HG03039 (cell line): ENCODE results near the gene MDC1.
"Not testable (repeated sequence)": the region's sequence is repeated elsewhere in the genome, so short reads cannot be mapped to it uniquely, and the experiment has no call there.

Experiments
- ATAC-seq: cut with Tn5 transposase; IDR thresholded peaks from one replicate; pipeline ENCODE4 v1.9.1; 2021; ENCODE audit warnings: mild to moderate bottlenecking, moderate library complexity; ENCODE audit not compliant: unreplicated experiment

Gene MDC1

DNA sequence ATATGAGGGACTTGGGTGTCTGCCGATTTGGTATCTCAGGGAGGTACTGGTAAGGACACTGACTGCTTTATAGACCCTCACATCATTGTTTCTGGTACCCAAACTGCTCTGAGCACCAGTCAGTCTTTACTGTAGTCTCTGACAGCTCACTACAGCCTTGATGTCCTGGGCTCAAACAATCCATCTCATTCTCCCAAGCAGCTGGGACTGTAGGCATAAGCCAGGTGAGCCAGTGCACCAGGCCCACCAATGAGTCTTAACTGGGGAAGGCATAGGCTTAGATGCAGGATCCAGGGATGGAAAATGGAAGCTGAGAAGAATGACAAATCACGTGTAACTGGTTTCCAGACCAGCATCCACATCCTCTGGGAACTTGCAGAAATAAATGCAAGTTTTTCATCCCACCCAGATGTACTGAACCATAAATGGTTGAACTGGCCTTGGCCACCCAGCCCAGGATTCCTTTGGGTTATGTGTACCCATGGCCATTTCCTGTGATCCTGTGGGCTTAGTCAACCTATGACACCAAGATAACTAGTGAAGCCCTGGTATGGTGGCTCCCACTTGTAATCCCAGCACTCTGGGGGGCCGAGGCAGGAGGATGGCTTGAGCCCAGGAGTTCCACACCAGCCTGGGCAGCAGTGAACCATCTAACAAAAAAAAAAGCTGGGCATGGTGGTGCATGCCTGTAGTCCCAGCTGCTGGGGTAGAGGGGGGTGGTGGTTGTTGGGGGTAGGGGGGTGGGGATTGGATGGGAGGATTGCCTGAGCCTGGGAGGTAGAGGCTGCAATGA is 8.8 kb upstream of the MDC1 start:
- ATAC-seq = no peak

DNA sequence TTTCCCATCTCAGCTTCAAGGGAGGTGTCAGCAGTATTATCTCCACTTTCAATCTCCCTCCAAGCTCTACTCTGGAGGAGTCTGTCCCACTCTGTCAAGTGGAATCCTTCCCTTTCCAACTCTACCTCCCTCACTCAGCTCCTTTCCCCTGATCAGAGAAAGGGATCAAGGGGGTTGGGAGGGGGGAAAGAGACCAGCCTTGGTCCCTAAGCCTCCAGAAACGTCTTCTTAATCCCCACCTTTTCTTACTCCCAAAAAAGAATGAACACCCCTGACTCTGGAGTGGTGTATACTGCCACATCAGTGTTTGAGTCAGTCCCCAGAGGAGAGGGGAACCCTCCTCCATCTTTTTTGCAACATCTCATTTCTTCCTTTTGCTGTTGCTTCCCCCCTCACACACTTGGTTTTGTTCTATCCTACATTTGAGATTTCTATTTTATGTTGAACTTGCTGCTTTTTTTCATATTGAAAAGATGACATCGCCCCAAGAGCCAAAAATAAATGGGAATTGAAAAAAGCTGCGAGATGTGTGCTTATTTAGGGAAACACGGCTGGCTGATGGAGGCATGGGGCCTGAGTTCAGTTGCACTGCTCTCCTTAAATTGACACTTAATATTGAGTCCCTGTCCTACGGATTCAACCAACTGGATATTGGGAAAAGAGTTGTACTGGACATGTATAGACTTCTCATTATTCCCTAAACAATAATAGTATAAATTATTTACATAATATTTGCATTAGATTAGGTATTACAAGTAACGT is 8.0 kb upstream of the MDC1 start:
- no peak for ATAC-seq

DNA sequence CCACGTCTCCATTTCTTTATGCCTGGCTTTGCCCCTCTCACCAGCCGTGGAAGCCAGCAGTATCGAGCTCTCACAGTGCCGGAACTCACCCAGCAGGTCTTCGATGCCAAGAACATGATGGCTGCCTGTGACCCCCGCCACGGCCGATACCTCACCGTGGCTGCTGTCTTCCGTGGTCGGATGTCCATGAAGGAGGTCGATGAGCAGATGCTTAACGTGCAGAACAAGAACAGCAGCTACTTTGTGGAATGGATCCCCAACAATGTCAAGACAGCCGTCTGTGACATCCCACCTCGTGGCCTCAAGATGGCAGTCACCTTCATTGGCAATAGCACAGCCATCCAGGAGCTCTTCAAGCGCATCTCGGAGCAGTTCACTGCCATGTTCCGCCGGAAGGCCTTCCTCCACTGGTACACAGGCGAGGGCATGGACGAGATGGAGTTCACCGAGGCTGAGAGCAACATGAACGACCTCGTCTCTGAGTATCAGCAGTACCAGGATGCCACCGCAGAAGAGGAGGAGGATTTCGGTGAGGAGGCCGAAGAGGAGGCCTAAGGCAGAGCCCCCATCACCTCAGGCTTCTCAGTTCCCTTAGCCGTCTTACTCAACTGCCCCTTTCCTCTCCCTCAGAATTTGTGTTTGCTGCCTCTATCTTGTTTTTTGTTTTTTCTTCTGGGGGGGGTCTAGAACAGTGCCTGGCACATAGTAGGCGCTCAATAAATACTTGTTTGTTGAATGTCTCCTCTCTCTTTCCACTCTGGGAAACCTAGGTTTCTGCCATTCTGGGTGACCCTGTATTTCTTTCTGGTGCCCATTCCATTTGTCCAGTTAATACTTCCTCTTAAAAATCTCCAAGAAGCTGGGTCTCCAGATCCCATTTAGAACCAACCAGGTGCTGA is 7.0 kb upstream of the MDC1 start:
- ATAC-seq = not testable (repeated sequence)

DNA sequence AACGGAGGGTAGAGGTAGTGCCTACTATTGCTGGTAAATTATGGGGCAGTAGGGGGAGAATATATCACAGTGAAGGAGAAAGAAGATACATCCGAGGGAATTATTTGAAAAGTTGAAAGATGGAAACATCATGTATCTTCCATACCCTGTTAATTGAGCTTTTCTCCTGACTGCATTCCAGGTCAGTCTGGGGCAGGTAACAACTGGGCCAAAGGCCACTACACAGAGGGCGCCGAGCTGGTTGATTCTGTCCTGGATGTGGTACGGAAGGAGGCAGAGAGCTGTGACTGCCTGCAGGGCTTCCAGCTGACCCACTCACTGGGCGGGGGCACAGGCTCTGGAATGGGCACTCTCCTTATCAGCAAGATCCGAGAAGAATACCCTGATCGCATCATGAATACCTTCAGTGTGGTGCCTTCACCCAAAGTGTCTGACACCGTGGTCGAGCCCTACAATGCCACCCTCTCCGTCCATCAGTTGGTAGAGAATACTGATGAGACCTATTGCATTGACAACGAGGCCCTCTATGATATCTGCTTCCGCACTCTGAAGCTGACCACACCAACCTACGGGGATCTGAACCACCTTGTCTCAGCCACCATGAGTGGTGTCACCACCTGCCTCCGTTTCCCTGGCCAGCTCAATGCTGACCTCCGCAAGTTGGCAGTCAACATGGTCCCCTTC is 6.2 kb upstream of the MDC1 start:
- ATAC-seq = not testable (repeated sequence)

DNA sequence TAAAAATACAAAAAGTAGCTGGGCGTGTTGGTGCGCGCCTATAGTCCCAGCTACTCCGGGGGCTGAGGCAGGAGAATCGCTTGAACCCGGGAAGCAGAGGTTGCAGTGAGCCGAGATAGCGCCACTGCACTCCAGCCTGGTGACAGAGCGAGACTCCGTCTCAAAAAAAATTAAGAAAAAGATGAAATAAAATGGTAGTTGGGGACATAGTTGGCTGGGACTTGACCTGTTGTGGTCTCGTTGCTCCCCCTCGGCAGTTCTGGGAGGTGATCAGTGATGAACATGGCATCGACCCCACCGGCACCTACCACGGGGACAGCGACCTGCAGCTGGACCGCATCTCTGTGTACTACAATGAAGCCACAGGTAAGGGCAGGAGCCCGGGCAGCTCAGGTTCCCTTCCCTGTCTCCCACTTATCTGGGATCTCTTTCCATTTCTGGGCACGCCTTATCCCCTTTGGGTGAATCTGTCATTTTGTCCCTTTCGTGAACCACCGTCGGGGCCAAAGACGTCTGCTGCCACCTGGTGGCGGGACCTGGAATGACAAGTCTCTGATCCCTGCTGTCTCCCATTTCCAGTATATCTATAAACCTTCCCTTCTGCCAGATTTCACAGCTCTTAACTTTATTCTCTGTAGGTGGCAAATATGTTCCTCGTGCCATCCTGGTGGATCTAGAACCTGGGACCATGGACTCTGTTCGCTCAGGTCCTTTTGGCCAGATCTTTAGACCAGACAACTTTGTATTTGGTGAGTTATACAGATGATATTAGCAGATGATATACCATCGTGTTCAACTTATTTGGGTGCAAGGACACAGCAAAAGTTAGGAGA is 5.4 kb upstream of the MDC1 start:
- no peak for ATAC-seq

DNA sequence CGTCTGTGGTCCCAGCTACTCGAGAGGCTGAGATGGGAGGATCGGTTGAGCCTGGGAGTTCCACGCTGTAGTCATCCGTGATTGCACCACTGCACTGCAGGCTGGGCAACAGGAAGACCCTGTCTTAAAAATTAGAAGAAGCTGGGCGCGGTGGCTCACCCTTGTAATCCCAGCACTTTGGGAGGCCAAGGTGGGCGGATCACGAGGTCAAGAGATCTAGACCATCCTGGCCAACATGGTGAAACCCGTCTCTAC is 4.9 kb upstream of the MDC1 start:
- not testable (repeated sequence) for ATAC-seq

DNA sequence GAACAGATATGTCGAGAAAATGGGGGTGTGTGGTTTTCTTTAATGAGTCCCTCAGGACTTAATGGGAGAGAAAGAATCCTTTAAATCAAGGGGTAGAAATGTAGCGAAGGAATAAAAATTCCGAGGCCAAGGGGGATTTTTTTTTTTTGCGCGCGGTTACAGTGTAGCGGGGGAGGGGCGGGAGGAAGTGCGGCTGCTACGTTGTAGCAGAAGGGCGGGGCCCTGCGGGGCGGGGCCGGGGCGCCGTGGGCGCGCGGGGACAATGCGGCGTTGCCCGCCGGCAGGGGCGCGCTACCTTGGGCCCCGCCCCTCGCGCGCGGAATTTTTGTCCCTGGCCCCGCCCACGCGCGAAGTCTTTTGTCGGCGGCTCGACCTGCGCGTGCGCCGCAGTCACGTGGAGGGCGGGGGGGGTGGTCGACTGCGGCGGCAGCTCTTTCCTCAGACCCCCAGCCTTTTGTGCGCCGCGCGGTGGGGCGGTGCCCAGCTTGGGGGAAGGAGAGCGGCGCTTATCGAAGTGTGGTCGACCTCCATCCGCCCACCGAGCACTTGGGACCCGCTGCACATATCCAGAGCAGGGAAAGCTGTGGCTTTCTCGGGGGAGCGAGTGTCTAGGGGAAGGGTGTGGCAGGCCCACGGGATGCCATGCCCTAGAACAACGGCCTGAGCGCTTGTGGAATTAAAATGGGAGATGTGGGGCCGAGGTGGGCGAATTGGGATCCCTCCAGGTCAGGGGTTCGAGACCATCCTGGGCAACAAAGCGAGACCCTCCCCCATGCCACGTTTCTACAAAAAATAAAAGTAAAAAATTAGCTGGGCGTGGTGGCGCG is 4.3 kb upstream of the MDC1 start:
- ATAC-seq = no peak

DNA sequence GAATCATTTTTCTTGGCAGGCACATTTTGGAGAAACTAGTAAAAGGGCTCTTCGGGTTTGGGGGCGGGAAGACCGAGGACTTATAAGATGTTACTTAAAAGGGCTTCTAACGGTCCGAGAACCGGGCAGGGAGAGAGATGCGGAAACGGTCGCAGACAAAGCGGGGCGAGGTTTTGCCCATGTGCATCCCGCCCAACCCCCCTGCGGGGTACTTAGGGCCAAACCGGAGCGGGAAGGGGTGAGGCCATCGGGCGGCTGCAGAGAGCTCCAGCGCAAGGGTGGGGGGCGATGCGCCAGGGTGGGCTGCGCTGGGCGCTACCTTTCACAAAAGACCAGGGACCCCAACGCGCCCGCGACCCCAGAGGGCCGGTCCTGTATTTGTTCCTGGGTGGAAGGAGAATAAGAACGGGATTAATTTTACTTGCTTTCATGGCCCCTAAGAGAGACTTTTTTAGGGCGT is 3.7 kb upstream of the MDC1 start:
- no peak for ATAC-seq

DNA sequence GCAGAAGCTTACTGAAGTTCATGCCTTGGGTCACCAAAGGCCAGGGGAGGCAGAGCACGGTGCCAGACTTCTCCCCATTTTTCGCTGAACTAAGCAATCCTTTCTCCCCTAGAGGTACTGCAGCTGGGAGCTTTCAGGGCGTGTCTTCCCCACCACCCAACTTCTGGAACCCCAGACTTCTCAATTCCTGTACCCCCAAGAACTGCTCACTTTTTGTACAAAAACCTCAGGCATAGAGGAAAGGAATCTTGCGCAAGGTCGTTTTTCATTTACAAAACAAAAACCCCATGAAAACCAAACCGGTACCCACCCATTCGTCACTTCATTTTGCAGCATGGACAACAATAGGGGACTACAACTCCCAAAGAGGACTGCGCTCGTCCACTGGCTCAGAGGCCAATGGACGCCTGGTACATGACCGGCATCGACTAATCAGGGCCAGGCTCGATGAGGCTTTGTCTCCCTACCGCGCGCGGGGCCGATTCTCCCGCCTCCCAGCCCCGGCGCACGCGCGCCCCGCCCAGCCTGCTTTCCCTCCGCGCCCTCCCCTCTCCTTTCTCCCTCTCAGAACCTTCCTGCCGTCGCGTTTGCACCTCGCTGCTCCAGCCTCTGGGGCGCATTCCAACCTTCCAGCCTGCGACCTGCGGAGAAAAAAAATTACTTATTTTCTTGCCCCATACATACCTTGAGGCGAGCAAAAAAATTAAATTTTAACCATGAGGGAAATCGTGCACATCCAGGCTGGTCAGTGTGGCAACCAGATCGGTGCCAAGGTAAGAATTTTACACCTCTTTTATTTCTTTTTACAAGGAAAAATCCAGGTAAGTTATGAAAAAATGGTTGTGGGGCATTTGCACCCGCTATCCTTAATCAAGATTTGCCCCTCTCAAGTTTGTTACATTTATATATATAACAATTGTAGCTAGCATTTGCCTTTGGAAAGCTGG is 3.0 kb upstream of the MDC1 start, which contains the start of gene TUBB:
TUBB (plus strand) TSS at position 562 of the 947 bp plus-strand sequence; CDS start at position 717, 155 bp downstream.
- peak; percentile 33 for ATAC-seq

DNA sequence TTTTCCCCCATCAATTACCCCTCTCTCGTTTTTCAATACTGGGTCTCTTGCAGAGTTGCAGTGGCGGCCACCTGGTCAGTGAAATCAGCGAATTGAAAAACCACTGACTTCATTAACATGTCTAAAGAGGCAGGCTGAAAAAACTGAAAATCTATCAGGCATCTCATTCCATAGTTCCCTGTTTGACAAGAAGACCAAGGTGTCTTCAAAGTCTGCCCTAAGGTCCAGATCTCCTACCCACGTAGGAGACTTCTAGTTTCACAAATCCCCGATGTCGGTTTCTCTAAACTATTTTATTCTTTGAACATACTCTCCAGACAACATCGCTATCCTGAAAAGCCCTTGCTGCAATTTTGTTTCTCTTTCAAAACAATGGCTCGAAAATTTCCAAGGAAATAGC is 2.3 kb upstream of the MDC1 start:
- no peak for ATAC-seq

DNA sequence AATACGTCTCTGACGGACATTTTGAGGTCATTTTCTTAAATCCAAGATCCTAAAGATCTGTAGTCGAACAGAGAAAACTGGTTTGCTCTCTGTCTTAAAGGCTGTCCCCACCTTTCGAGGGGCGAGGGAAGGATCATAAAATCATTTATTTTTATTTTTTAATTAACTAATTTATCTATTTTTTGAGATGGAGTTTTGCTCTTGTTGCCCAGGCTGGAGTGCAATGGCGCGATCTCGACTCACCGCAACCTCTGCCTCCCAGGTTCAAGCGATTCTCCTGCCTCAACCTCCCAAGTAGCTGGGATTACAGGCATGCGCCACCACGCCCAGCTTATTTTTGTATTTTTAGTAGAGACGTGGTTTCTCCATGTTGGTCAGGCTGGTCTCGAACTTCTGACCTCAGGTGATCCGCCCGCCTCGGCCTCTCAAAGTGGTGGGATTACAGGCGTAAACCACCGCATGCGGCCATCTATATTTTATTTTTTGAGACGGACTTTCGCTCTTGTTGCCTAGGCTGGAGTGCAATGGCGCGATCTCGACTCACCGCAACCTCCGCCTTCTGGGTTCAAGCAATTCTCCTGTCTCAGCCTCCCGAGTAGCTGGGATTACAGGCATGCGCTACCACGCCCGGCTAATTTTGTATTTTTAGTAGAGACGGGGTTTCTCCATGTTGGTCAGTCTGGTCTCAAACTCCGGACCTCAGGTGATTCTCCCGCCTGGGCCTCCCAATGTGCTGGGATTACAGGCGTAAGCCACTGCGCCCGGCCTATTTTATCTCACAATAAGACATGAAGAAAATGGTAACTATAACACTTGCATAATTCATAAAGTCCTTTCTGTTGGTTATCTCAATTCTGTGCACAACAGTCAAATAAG is 1.0 kb upstream of the MDC1 start:
- not testable (repeated sequence) for ATAC-seq

DNA sequence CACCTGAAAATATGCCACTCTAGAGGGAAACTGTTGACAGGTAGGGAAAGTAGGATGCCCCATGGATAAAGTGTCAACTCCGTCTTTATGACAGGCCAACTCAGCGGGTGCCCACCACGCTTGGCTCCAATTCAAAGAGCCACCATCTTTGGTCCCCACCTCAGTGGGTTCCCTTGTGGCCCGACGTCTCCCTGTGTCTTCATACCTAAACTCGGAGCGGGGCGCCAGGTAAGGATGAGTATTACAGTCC is 277 bp downstream of the MDC1 start:
- ATAC-seq = no peak

DNA sequence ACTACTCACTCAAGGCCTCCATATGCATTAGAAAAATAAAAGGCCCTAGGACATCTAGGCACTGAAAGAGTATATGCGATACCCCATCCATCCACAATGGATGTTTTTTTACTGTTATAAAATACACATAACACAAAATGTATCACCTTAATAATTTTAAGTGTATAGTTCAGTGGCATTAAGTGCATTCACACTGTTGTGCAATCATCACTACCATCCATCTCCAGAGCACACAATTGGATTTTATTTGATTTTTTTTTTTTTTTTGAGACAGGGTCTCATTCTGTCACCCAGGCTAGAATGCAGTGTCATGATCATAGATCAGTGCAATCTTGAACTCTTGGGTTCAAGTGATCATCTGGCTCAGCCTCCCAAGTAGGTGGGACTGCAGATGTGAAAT is 2.8 kb downstream of the MDC1 start:
- no peak for ATAC-seq

DNA sequence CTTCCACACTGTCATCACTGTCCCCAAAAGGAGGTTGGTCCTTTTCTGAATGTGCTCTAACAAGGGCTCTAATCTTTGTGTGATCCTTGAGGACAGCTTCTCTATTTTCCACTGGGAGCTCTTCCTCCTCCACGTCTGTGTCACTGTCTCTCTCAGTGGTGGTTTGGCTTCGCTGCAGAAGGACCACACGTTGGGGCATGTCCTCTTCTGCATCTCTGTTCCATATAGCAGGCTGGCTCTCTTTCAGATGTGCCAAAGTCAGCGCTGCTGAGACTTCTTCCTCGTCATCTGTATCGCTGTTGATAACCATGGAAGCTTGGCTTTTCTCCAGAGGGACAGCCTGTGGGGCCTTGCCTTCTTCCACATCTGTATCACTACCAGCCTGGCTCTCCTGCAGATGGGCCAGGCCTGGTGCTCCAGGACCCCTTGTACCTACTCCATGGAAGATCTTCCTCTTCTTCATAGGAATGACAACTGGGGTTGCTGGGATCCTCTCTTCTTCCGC is 4.6 kb downstream of the MDC1 start:
- no peak for ATAC-seq

DNA sequence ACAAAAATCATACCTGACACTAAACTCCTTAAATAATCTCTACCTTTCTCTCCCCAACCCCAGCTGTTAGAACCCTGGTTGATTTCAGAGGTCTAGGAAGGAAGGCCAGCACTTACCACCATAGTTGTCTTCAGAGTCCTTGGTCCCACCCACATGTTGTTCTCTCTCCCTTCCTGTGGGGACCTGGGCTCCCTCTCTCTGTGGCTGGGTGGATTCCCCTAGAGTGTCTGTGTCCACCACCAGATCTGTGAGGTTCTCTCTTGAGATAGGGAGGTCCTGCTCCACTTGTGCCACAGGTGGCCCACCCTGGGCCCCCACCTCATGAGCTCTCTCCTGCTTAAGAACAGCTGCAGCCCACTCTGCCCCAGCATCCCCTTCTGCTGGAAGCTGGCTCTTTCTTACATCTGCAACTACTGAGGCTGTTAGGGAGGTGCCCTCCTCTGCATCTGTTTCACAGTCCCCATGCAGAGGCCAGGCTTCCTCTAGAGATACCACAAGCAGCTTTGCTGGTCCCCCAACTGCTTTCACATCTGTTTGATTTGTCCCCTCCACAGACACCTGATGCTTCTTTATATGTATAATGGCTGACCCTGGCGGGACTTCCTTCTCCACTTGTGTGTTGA is 5.2 kb downstream of the MDC1 start:
- no peak for ATAC-seq

DNA sequence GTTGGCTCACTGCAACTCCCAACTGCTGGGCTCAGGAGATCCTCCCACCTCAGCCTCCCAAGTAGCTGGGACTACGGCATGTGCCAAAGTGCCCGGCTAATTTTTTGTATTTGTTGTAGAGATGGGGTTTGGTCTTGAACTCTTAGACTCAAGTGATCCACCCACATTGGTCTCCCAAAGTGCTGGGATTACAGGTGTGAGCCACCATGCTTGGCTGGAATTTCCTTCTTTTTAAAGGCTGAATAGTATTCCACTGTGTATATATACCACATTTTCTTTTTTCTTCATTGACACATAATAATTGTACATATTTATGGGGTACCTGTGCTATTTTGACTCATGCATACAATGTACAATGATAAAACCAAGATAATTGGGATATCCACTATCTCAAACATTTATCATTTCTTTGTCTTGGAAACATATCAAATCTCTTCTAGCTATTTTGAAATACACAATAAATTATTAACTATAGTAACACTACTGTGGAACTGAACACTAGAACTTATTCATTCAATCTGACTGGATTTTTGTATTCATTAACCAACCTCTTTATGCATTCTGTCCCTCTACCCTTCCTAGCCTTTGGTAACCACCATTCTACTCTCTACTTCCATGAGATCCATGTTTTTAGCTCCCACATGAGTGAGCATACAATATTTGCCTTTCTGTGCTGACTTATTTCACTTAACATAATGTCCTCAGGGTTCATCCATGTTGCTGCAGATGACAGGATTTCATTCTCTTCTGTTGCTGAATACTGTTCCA is 7.8 kb downstream of the MDC1 start:
- no peak for ATAC-seq
